ENCODE measurements around the gene C1orf198.

C1orf198 gene

DNA sequence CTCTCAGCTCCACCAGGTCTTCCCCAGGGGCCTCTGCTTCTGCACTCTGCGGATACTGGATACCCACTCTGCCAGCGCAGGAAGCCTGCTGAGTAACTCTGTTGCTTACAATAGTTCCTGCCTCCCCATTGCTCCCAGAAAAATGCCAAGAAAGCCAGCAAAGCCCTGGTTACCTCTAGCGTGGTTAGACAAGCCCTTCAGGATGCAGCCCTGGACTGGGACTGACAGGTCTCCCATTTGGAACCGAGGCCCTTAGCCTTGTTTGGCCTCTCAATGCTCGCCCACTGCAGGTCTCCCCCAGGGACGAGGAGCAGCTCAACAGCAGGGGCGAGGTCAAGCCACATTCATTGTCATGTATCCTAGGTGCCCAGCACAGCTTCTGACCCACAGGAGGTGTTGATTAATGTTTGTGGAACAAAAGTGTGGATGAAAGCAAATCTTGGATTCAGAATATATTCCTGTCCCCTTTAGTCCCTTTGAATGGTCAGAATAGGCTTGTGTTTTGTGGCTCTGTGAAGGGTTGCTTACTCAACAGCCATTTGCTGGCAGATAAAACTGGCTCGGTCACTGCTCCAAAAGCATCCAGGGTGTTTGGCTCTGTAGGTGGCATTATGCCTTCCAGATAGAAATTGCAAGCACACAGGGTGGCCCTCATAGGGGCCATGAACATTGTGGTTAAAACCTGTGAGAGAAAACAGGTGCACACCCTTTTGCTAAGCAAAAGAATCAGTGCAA lies 58.9 kb downstream of the C1orf198 start:
- Histone ChIP-seq H3K9ac (ENCODE audit: low read depth, low read length, poor library complexity, severe bottlenecking) (no peak overlapping the region), H3K4me1 (ENCODE audit: insufficient read depth, low read length, poor library complexity, severe bottlenecking) (no peaks in the 10 kb centered on the region), H3K36me3 (ENCODE audit: insufficient read depth, low read length) (no peaks in the 10 kb centered on the region), H3K9me3 (ENCODE audit: insufficient read depth, low read depth, low read length) (no peaks in the 10 kb centered on the region), H3K27me3 (ENCODE audit: insufficient read depth, low read length, poor library complexity, severe bottlenecking) (no peaks in the 10 kb centered on the region), H4K20me1 (ENCODE audit: insufficient read depth, low read length, poor library complexity, severe bottlenecking) (no peaks in the 10 kb centered on the region), H3K4me2 (ENCODE audit: low read depth, low read length, poor library complexity, severe bottlenecking) (no peak overlapping the region), H3K9me2 (replicated peaks; ENCODE audit: low read depth, low read length) (no peaks in the 10 kb centered on the region), H2AFZ (ENCODE audit: low read length) (no peak overlapping the region), H3K79me2 (ENCODE audit: insufficient read depth, low read length) (no peaks in the 10 kb centered on the region), H3K4me3 (ENCODE audit: low read length, poor library complexity, severe bottlenecking) (no peak overlapping the region), H3F3A (ENCODE audit: low read depth) (no peaks in the 10 kb centered on the region)
- TF ChIP-seq, protein P1, sequence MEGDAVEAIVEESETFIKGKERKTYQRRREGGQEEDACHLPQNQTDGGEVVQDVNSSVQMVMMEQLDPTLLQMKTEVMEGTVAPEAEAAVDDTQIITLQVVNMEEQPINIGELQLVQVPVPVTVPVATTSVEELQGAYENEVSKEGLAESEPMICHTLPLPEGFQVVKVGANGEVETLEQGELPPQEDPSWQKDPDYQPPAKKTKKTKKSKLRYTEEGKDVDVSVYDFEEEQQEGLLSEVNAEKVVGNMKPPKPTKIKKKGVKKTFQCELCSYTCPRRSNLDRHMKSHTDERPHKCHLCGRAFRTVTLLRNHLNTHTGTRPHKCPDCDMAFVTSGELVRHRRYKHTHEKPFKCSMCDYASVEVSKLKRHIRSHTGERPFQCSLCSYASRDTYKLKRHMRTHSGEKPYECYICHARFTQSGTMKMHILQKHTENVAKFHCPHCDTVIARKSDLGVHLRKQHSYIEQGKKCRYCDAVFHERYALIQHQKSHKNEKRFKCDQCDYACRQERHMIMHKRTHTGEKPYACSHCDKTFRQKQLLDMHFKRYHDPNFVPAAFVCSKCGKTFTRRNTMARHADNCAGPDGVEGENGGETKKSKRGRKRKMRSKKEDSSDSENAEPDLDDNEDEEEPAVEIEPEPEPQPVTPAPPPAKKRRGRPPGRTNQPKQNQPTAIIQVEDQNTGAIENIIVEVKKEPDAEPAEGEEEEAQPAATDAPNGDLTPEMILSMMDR (conservative IDR thresholded peaks at IDR 0.05; ENCODE audit: low read length), result no peak
- TF ChIP-seq EZH2phosphoT487 (IDR thresholded peaks at IDR 0.05; ENCODE audit: borderline replicate concordance), result no peak

DNA sequence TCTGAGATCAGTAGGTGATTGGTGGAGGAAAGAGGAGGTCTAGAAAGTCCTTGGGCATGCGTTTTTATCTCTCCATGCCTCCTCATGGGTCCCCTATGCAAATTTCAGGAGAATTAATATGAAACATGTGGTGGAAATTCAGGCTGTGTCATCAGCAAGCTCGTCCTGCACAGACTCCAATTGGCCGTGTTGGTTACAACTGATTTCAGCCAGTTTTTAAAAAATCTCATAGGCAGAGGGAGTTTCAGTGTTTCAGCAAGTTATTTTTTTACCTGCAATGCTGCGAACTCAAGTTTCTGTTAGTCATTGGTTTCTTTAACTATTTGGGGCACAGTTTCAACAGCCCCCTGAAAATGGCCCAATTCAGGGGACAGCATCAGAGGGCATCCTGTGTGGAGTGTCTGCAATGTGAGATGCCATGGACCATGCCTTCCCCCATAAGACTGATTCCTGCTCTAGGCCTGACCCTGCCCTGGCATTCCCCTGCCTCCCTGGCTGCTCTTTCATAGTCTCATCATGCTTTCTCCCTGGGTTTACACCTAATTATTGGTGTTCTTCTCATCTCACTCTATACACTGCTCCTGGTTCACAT lies 59.9 kb downstream of the C1orf198 start:
- no peak overlapping the region for H3K9ac ChIP-seq (ENCODE audit: low read depth, low read length, poor library complexity, severe bottlenecking)
- TF ChIP-seq EZH2phosphoT487 (IDR thresholded peaks at IDR 0.05; ENCODE audit: borderline replicate concordance), result no peak
- TF ChIP-seq, protein P1 (conservative IDR thresholded peaks at IDR 0.05; ENCODE audit: low read length), result no peak
- H3K4me3 ChIP-seq (ENCODE audit: low read length, poor library complexity, severe bottlenecking), result no peak overlapping the region
- H3F3A ChIP-seq (ENCODE audit: low read depth), result no peaks in the 10 kb centered on the region
- H3K4me2 ChIP-seq (ENCODE audit: low read depth, low read length, poor library complexity, severe bottlenecking), result no peak overlapping the region
- no peaks in the 10 kb centered on the region for H4K20me1 ChIP-seq (ENCODE audit: insufficient read depth, low read length, poor library complexity, severe bottlenecking)
- no peak overlapping the region for H2AFZ ChIP-seq (ENCODE audit: low read length)
- H3K27me3 ChIP-seq (ENCODE audit: insufficient read depth, low read length, poor library complexity, severe bottlenecking), result no peaks in the 10 kb centered on the region
- H3K36me3 ChIP-seq (ENCODE audit: insufficient read depth, low read length), result no peaks in the 10 kb centered on the region
- H3K4me1 ChIP-seq (ENCODE audit: insufficient read depth, low read length, poor library complexity, severe bottlenecking), result no peaks in the 10 kb centered on the region
- no peaks in the 10 kb centered on the region for H3K9me3 ChIP-seq (ENCODE audit: insufficient read depth, low read depth, low read length)
- no peaks in the 10 kb centered on the region for H3K79me2 ChIP-seq (ENCODE audit: insufficient read depth, low read length)
- no peaks in the 10 kb centered on the region for H3K9me2 ChIP-seq (replicated peaks; ENCODE audit: low read depth, low read length)

DNA sequence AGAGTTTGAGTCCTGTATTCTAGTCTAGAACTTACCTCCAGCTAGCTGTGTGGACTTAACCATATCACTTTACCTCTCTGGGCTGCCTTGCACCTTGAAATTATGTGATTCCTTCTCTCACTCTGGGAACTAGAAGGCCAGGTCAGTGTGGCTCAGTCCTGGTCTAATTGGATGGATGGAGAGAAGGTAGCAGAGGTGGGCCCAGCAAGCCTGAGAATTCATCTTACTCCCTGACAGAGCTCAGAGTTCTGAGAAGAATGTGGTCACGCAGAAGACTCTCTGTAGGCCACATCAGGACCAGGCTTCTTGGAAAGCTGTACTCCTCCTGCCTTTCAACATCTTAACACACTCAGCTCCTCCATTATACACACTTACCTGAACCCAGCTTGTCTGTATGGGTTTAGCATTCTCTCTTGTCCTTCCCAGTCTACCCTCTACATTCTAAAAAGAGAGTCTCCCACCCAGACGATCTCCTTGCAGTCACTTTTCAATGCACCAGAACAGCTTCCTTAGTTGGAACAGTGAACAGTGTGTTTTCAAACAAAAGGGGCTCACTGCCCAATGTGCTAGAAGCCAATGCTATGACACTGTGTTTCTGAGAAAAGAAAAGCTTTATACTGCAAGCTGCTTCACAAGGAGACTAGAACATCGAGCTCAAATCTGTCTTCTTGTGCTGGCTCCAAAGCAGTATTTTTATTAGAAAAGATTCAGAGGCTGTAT lies 60.6 kb downstream of the C1orf198 start:
- no peaks in the 10 kb centered on the region for H3F3A ChIP-seq (ENCODE audit: low read depth)
- no peak overlapping the region for H2AFZ ChIP-seq (ENCODE audit: low read length)
- no peak overlapping the region for H3K9ac ChIP-seq (ENCODE audit: low read depth, low read length, poor library complexity, severe bottlenecking)
- H3K27me3 ChIP-seq (ENCODE audit: insufficient read depth, low read length, poor library complexity, severe bottlenecking), result no peaks in the 10 kb centered on the region
- TF ChIP-seq, protein P1 (conservative IDR thresholded peaks at IDR 0.05; ENCODE audit: low read length), result no peak
- TF ChIP-seq EZH2phosphoT487 (IDR thresholded peaks at IDR 0.05; ENCODE audit: borderline replicate concordance), result no peak
- no peaks in the 10 kb centered on the region for H3K79me2 ChIP-seq (ENCODE audit: insufficient read depth, low read length)
- no peaks in the 10 kb centered on the region for H3K9me2 ChIP-seq (replicated peaks; ENCODE audit: low read depth, low read length)
- H3K36me3 ChIP-seq (ENCODE audit: insufficient read depth, low read length), result no peaks in the 10 kb centered on the region
- H3K9me3 ChIP-seq (ENCODE audit: insufficient read depth, low read depth, low read length), result no peaks in the 10 kb centered on the region
- no peaks in the 10 kb centered on the region for H4K20me1 ChIP-seq (ENCODE audit: insufficient read depth, low read length, poor library complexity, severe bottlenecking)
- H3K4me3 ChIP-seq (ENCODE audit: low read length, poor library complexity, severe bottlenecking), result no peak overlapping the region
- no peak overlapping the region for H3K4me2 ChIP-seq (ENCODE audit: low read depth, low read length, poor library complexity, severe bottlenecking)
- no peaks in the 10 kb centered on the region for H3K4me1 ChIP-seq (ENCODE audit: insufficient read depth, low read length, poor library complexity, severe bottlenecking)

All from Loucy (cell line).